ENCODE results near the gene AKT3.

AKT3 gene

DNA sequence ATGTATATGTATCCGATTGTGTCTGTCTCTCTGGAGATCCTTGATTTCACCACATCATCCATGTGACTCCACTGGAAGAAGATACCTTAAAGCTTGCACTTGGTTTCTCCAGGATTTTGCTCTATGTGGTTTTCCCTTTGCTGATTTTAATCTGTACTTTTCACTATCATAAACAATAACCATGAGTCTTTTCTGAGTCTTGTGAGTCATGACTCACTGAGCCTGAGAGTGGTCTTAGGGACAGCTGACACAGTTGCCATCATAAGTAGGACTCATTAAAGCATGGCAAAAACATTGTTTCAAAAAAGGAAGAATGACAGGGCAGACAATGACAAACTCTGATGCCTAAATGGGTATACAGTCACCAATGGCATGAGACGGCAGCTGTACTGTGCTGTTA is 226.2 kb downstream of the AKT3 start:
- H3K4me3 ChIP-seq (ENCODE audit: low read length), result no peak overlapping the region
- no peaks in the 10 kb centered on the region for H3K9me3 ChIP-seq (replicated peaks; ENCODE audit: insufficient read depth, low read length)
- H3K9ac ChIP-seq (ENCODE audit: low read length), result no peak overlapping the region

DNA sequence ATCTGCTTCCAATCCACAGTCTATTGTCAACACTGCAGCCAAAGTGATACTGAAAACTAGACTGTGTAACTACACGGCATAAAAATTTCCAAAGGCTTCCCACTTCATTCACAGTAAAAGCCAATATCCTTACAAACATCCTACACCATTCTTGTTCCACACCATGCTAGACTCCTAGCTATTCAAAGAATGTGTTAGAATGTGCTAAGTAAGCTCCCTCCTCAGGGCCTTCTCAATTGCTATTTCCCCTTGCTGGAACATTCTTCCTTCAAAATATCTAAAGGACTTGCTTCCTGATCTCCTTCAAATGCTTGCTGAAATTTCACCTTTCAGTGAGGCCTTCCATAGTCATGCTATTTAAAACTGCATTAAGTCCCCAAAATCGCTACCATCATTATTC is 228.1 kb downstream of the AKT3 start:
- no peak for DNase-seq

More for the DNA sequence above, 226.2 kb downstream of the AKT3 start:
- Histone ChIP-seq H2AFZ (ENCODE audit: low read length) (no peak overlapping the region), H3K27me3 (replicated peaks; ENCODE audit: insufficient read depth, low read length) (no peaks in the 10 kb centered on the region), H3K36me3 (replicated peaks; ENCODE audit: insufficient read depth, low read length) (no peaks in the 10 kb centered on the region), H3K79me2 (ENCODE audit: low read length) (no peaks in the 10 kb centered on the region), H4K20me1 (ENCODE audit: insufficient read depth, low read length) (no peaks in the 10 kb centered on the region), H3K4me1 (ENCODE audit: low read length) (0 out of 2 replicates have a peak, but pooled peaks cover 3% of the 10 kb centered on the region), H3K4me2 (ENCODE audit: low read depth, low read length) (no peak overlapping the region), H3K9me2 (replicated peaks; ENCODE audit: insufficient read depth, low read length) (no peaks in the 10 kb centered on the region), H3K27ac (ENCODE audit: low read length) (no peak overlapping the region), H3F3A (ENCODE audit: insufficient read depth, low read length) (no peaks in the 10 kb centered on the region)
- TF ChIP-seq EZH2 (optimal IDR thresholded peaks at IDR 0.05; ENCODE audit: low read depth, low read length) (no peak), EZH2phosphoT487 (IDR thresholded peaks at IDR 0.05; ENCODE audit: low read length) (no peak)
- TF ChIP-seq, protein P1, sequence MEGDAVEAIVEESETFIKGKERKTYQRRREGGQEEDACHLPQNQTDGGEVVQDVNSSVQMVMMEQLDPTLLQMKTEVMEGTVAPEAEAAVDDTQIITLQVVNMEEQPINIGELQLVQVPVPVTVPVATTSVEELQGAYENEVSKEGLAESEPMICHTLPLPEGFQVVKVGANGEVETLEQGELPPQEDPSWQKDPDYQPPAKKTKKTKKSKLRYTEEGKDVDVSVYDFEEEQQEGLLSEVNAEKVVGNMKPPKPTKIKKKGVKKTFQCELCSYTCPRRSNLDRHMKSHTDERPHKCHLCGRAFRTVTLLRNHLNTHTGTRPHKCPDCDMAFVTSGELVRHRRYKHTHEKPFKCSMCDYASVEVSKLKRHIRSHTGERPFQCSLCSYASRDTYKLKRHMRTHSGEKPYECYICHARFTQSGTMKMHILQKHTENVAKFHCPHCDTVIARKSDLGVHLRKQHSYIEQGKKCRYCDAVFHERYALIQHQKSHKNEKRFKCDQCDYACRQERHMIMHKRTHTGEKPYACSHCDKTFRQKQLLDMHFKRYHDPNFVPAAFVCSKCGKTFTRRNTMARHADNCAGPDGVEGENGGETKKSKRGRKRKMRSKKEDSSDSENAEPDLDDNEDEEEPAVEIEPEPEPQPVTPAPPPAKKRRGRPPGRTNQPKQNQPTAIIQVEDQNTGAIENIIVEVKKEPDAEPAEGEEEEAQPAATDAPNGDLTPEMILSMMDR (IDR thresholded peaks at IDR 0.05; ENCODE audit: low read length), result no peak
- DNase-seq, result no peak

DNA sequence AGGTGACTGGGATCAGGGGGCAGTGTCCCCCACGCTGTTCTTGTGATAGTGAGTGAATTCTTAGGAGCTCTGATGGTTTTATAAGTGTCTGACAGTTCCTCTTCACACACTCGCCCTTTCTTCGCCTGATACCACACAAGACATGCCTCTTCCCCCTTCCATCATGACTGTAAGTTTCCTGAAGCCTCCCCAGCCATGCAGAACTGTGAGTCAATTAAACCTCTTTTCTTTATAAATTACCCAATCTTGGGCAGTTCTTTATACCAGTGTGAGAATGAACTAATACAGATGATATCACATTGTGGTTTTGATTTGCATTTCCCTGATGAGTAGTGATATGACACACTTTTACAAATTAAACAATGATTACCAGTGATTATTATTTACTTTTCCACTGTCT is 229.9 kb downstream of the AKT3 start:
- Histone ChIP-seq H2AFZ (ENCODE audit: low read length) (no peak overlapping the region), H3K4me2 (ENCODE audit: low read depth, low read length) (no peak overlapping the region), H3K4me1 (ENCODE audit: low read length) (no peaks in the 10 kb centered on the region), H4K20me1 (ENCODE audit: insufficient read depth, low read length) (no peaks in the 10 kb centered on the region), H3K9me3 (replicated peaks; ENCODE audit: insufficient read depth, low read length) (no peaks in the 10 kb centered on the region), H3K4me3 (ENCODE audit: low read length) (no peak overlapping the region), H3K9me2 (replicated peaks; ENCODE audit: insufficient read depth, low read length) (no peaks in the 10 kb centered on the region), H3K36me3 (replicated peaks; ENCODE audit: insufficient read depth, low read length) (no peaks in the 10 kb centered on the region), H3K27me3 (replicated peaks; ENCODE audit: insufficient read depth, low read length) (no peaks in the 10 kb centered on the region), H3K79me2 (ENCODE audit: low read length) (no peaks in the 10 kb centered on the region), H3K9ac (ENCODE audit: low read length) (no peak overlapping the region), H3K27ac (ENCODE audit: low read length) (no peak overlapping the region), H3F3A (ENCODE audit: insufficient read depth, low read length) (no peaks in the 10 kb centered on the region)
- TF ChIP-seq, protein P1 (IDR thresholded peaks at IDR 0.05; ENCODE audit: low read length), result no peak
- no peak for DNase-seq

More for the DNA sequence above, 228.1 kb downstream of the AKT3 start:
- Histone ChIP-seq H2AFZ (ENCODE audit: low read length) (no peak overlapping the region), H3K79me2 (ENCODE audit: low read length) (no peaks in the 10 kb centered on the region), H3K27ac (ENCODE audit: low read length) (no peak overlapping the region), H3K9me3 (replicated peaks; ENCODE audit: insufficient read depth, low read length) (no peaks in the 10 kb centered on the region), H3F3A (ENCODE audit: insufficient read depth, low read length) (no peaks in the 10 kb centered on the region), H3K36me3 (replicated peaks; ENCODE audit: insufficient read depth, low read length) (no peaks in the 10 kb centered on the region), H3K9ac (ENCODE audit: low read length) (no peak overlapping the region), H3K4me2 (ENCODE audit: low read depth, low read length) (no peak overlapping the region), H3K27me3 (replicated peaks; ENCODE audit: insufficient read depth, low read length) (no peaks in the 10 kb centered on the region), H3K4me3 (ENCODE audit: low read length) (no peak overlapping the region), H3K9me2 (replicated peaks; ENCODE audit: insufficient read depth, low read length) (no peaks in the 10 kb centered on the region), H4K20me1 (ENCODE audit: insufficient read depth, low read length) (no peaks in the 10 kb centered on the region), H3K4me1 (ENCODE audit: low read length) (0 out of 2 replicates have a peak, but pooled peaks cover 2% of the 10 kb centered on the region)
- no peak for TF ChIP-seq EZH2 (optimal IDR thresholded peaks at IDR 0.05; ENCODE audit: low read depth, low read length)
- TF ChIP-seq, protein P1 (IDR thresholded peaks at IDR 0.05; ENCODE audit: low read length), result no peak
- no peak for TF ChIP-seq EZH2phosphoT487 (IDR thresholded peaks at IDR 0.05; ENCODE audit: low read length)

Measured in MM.1S (cell line).